H54 (cell line): Measurements from ENCODE around the gene HSBP1L1.

ENCODE experiments used
- DNase-seq: peaks from one replicate; pipeline ENCODE4 v3.0.0; 2011; ENCODE audit warnings: low spot score, mixed read lengths; ENCODE audit not compliant: insufficient read length
- FAIRE-seq: peaks from 3 replicates; lab custom pipeline; 2011; peaks lifted over from hg19 to GRCh38; lab: Jason Lieb, UNC
- POLR2A ChIP-seq: IDR thresholded peaks from 2 replicates; pipeline ENCODE4 v1.6.1; 2011; ENCODE audit warnings: low read depth, mild to moderate bottlenecking, low read length

The HSBP1L1 gene

GRCh38 chr18:79964330-79965118 is at the start of gene HSBP1L1:
HSBP1L1 (plus strand) TSS chr18:79964643; CDS start chr18:79964736, 93 bp downstream.
- no peak for TF ChIP-seq POLR2A
- DNase-seq (no peak), FAIRE-seq (no peak)

GRCh38 chr18:79915161-79916127 is 49.0 kb upstream of the HSBP1L1 start:
- TF ChIP-seq POLR2A: no peak
- no peak for FAIRE-seq
- DNase-seq: no peak

DNA sequence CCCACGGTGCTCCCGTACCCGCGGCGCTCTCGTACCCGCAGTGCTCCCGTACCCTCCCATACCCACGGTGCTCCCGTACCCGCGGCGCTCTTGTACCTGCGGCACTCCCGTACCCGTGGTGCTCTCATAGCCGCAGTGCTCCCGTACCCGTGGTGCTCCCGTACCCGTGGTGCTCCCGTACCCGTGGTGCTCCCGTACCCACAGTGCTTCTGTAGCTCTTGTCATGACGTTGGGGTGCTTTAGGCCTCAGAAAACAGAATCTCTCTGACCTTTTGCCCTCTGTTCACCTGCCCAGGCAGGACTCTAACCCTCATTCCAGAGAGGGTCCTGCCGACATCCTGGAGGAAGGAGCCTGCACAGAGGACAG is 48.3 kb upstream of the HSBP1L1 start:
- DNase-seq: no peak
- TF ChIP-seq POLR2A: no peak
- FAIRE-seq: no peak

DNA sequence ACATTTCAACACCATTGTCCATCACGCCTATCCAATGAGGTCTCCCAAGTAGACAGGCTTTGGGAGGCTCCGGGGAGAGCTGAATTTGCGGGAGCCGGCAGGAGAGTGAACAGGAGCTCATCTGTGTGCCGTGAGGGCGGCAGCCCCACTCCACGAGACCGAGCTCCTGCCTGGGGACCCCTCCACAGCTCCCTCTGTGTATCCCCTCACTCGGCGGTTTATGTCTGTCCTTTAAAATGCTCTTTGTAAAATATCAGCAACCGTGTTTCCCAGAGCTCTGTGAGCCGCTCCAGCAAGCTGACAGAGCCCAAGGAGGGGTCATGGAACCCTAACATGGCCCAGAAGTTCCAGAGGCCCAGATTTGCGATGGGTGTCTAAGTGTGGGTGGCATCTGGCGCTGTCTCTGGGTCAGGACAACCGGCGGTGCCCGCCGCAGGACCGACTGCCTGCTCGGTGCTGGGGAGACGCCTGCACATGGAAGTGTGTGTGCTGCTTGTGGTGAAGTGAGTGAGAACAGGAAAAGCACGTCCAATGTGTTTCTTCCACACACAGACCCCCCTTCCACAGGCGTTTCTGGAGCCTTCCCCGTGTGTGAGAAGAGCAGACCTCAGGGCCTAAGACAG is 47.8 kb upstream of the HSBP1L1 start:
- DNase-seq (no peak), FAIRE-seq (no peak)
- no peak for TF ChIP-seq POLR2A

GRCh38 chr18:79917169-79917852 is 47.1 kb upstream of the HSBP1L1 start:
- no peak for FAIRE-seq
- TF ChIP-seq POLR2A: no peak
- no peak for DNase-seq

- DNase-seq (no peak), FAIRE-seq (no peak)
- TF ChIP-seq POLR2A: no peak
Measured at GRCh38 chr18:79917853-79918614, 46.4 kb upstream of the HSBP1L1 start.

- FAIRE-seq (no peak), DNase-seq (no peak)
- no peak for TF ChIP-seq POLR2A
Measured at GRCh38 chr18:79918615-79919011, 45.8 kb upstream of the HSBP1L1 start.

- FAIRE-seq (no peak), DNase-seq (no peak)
- TF ChIP-seq POLR2A: no peak
Measured at GRCh38 chr18:79919089-79919488, 45.4 kb upstream of the HSBP1L1 start.

DNA sequence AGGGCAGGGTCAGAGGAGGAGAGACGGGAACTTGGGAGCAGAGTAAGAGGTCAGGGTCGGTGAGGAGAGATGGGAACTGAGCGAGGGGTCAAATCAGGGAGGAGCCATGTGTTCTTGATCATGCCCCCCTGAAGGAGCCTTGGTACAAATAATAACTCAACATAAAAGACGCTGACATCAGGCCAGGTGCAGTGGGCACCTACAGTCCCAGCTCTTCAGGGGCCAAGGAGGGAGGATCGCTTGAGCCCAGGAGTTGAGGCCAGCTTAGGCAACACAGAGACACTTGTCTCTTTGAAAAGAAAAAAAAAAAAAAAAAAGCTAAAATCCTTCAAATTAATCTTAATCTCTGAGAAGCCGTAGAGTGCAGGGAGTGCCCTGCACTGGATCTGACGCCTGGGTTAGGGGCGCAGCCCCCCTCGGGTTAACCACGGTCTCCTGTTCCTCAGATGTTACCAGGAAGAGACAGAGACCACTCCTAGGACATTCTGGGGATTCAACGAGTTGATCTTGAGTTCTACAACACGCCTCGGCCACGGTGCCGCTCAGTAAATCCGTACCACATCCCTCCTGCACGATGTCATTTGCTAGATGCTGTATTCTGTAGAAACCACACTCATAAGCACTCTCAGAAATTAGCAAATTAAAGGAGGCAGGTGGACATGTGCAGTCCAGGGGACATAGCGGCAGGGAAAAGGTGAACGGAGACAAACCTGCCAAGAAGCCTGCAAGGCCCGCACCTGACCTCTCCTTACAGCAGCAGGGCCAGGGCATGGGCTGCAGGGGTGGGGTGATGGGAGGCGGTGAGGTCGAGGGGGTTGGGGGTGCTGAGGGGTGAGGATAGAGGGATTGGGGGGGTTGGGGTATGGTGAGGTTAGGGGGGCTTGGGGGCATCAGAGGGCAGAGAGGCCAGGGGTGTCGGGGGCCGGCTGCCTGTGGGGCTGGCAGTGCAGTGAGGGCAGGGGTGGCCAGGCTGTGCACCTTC is 42.2 kb upstream of the HSBP1L1 start:
- FAIRE-seq: no peak
- no peak for TF ChIP-seq POLR2A
- no peak for DNase-seq

DNA sequence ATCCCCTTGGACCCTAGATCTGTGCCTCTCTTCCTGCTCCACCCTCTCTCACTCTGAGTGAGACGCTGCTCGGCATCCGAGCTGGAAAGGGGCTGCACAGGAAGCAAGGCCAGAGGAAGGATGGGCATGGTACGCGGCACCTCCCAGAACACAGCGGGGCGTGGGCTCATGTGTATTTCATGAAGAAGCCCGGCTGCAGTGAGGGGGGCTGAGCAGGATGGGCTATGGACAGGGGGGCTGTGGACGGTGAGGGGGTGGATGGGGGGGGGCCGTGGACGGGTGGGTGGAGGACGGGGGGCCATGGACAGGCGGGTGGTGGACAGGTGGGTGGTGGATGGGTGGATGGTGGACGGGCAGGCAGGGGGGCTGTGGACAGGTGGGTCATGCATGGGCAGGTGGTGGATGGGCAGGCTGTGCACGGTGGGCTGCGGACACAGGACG is 41.5 kb upstream of the HSBP1L1 start:
- DNase-seq (no peak), FAIRE-seq (no peak)
- TF ChIP-seq POLR2A: no peak

- DNase-seq: no peak
- FAIRE-seq: no peak
Measured at GRCh38 chr18:79923896-79924585, 40.4 kb upstream of the HSBP1L1 start.

More at GRCh38 chr18:79923896-79924585, 40.4 kb upstream of the HSBP1L1 start:
- TF ChIP-seq POLR2A: no peak
